ENCODE measurements around the gene ARFGAP1.

DNA sequence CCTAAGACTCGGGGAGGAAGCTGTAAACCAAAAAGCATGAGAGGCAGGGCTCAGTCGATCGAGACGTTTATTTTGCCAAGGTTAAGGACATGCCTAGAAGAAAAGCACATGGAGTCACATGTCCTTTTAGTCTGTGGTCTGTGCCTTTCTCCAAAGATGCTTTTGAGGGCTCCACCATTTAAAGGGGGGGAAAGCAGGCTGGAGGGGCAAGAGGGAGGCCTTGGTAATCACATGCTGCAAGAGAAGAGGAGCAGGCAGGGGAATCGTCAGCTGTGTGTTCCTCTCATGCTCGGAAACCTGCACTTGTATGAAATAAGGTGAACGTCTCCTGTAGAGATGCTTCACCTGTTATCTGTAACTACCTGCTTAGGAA is 47.5 kb upstream of the ARFGAP1 start:
- no peak for TF ChIP-seq CTCF (conservative IDR thresholded peaks at IDR 0.05; ENCODE audit: low read length)
- TF ChIP-seq EZH2phosphoT487 (IDR thresholded peaks at IDR 0.05; ENCODE audit: borderline replicate concordance) = no peak
